GM10266 (cell line): ENCODE data around the gene RNF114.
A peak's percentile ranks its signal among the peaks of the same experiment; 100 is the strongest.
"Not testable (repeated sequence)": the region's sequence is repeated elsewhere in the genome, so short reads cannot be mapped to it uniquely, and the experiment has no call there.

Experiments used
- DNase-seq: peaks from one replicate; pipeline ENCODE4 v3.0.0; 2012; ENCODE audit errors: extremely low spot score
- CTCF ChIP-seq: IDR thresholded peaks from 2 replicates; pipeline ENCODE4 v1.5.1; 2012; ENCODE audit warnings: mild to moderate bottlenecking, low read depth; ENCODE audit not compliant: control insufficient read depth, insufficient read depth; ENCODE audit errors: missing control alignments

The RNF114 gene

GRCh38 chr20:49894073-49894470 lies 42.1 kb upstream of the RNF114 start:
- peak; percentile 44 for DNase-seq
- TF ChIP-seq CTCF = no peak

GRCh38 chr20:49895474-49896093 lies 40.6 kb upstream of the RNF114 start:
- not testable (repeated sequence) for DNase-seq

- no peak for DNase-seq
- no peak for TF ChIP-seq CTCF
Observed at GRCh38 chr20:49896204-49896603, 40.0 kb upstream of the RNF114 start.

DNA sequence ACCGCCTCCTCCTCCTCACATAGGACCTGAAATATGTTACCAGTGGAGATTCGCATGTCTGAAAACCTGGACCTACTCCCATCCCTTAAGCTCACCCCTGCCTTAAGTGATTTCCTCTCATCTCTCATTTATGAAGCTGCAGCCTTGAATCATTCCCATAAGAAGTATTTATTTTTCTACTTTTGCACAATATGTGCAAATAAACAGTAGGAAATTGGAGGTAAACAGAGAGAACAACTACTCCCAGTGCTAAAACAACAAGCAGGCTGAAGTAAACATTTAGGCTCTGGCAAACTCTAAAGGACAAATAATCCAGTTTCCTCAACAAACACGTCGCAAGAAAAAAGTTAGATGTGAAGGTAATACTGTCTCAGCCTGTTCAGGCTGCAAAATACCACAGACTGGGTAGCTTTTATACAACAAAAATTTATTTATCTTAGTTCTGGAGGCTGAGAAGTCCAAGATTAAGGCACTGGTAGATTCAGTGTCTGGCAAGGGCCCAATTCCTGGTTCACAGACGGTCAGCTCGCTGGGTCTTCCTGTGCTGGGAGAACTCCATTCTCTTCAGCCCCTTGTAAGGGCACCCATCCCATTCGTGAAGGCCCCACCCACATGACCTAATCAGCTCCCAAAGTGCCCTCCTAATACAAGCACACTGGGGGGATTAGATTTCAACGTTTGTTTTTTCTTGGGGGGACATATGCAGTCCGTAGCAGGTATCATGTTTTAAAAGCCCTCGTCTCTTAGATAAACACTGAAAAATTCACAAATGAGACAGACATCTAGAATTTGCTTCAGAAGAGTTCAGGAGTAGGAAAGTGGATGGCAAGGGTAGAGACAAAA lies 36.4 kb upstream of the RNF114 start:
- no peak for TF ChIP-seq CTCF
- DNase-seq = no peak

- no peak for DNase-seq
- TF ChIP-seq CTCF = no peak
Observed at GRCh38 chr20:49901588-49901987, 34.6 kb upstream of the RNF114 start.

DNA sequence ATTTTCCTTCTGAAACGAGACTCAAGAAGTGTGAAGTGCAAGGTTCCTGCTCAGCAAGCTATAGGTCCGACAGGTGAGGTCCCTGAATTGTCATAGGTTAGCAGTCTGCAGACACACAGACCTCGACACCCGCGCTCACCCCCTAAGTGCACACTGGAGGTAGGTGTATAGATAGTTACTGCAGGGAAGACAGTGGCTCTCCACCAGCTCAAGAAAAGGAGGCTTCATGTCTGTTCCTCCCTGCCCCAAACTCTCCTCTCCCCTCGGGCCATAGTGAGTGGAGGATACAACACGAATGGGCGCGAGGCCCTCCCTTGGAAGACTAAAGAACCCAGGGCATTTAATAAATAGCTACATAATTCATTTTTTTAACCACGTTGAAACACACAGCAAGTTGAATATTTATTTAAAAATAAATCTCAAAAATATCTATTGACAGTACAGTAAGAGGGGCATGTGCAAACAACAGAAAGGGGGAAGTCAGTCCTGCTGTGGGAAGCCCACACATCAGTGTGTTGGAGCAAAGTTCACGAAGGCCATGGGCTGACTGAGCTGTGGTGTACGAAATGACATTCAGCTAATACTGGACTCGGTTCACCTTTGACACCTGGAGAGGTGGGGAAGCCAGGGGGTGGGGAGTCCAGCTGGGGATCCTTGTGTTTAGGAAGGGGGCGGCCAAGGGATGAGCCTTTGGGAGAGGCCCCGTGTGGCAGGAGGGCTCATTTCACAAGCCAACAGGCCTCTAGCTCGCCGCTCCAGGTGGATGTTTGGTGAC lies 31.6 kb upstream of the RNF114 start:
- TF ChIP-seq CTCF = no peak
- DNase-seq = no peak

DNA sequence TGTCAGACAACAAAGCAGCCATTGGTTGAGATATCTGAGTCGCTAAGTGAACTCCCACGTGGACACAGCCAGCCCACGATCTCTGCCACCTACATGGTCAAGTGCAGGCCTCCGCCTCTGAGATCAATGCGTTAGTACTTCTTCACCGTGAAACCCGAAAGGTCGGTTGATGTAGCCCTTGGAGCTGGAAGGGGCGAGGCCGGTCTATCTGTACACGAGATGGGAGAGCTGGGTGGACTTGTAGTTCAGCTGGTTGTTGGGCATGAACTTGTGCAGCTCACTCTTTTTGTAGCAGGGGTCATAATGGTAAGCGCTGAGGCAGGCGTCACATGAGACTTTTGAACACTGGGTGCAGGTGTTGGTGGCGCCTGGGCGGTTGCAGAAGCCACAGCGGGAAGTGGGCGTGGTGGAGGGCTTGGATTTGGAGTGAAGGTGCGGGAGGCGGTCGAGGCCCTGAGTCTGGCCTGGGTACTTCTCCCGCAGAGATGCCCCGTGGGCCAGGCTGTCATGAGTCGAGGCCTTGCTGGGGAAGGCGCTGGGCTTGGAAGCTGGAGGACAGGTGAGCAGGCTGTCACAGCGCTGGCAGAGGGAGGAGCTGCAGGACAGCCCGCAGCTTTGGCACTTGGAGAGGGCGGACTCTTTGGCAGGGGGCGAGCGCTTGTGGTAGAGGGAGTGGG lies 30.6 kb upstream of the RNF114 start:
- DNase-seq = no peak
- TF ChIP-seq CTCF = no peak
